ENCODE measurements around the gene NACC1. TPM values are rescaled to one million over a fixed set of nuclear protein-coding genes. Genes with fewer than 3 reads are reported as not detected.
A peak's percentile ranks its signal among the peaks of the same experiment; 100 is the strongest.

NACC1 gene
- total and polyA plus RNA-seq, 2 experiments from 2014 or later, result 12.4 to 260 TPM

GRCh38 chr19:13102416-13102665 lies 15.7 kb upstream of the NACC1 start:
- Mint-ChIP-seq H3K36me3 (ENCODE audit: low read depth) (peaks cover 3% of the 10 kb centered on the region), H3K27me3 (ENCODE audit: insufficient read depth, low read depth, poor library complexity) (peaks cover 47% of the 10 kb centered on the region), H3K4me1 (peaks cover 9% of the 10 kb centered on the region; the same call in 2 of the 3 replicates), H3K27ac (no peak overlapping the region), H3K4me3 (peak overlapping the region; percentile 23; the same call in 1 of the 3 replicates), H3K9me3 (no peaks in the 10 kb centered on the region)
- H3K79me2 ChIP-seq (replicated peaks; ENCODE audit: insufficient read depth), result no peaks in the 10 kb centered on the region
- peaks cover 25% of the 10 kb centered on the region for H3K4me1 ChIP-seq (ENCODE audit: insufficient read depth)
- peaks cover 21% of the 10 kb centered on the region for H3F3A ChIP-seq (replicated peaks; ENCODE audit: low read depth)
- no peak; the same call in 1 of the 2 replicates for TF ChIP-seq POLR2AphosphoS5 (IDR thresholded peaks at IDR 0.05; ENCODE audit: low read depth)
- TF ChIP-seq EZH2phosphoT487 (IDR thresholded peaks at IDR 0.05; ENCODE audit: unreplicated experiment), result no peak
- no peak for TF ChIP-seq EZH2 (IDR thresholded peaks at IDR 0.05; ENCODE audit: low read depth, unreplicated experiment)
- no peak for TF ChIP-seq STAT1 (IDR thresholded peaks at IDR 0.05; ENCODE audit: unreplicated experiment)
- TF ChIP-seq CREB1 (CRISPR knock-in tag; IDR thresholded peaks at IDR 0.05; ENCODE audit: low read depth), result no peak
- TF ChIP-seq REST (IDR thresholded peaks at IDR 0.05; ENCODE audit: unreplicated experiment), result no peak
- no peak for TF ChIP-seq ETS1 (IDR thresholded peaks at IDR 0.05)
- H4K20me1 ChIP-seq (replicated peaks; ENCODE audit: insufficient read depth), result peaks cover 5% of the 10 kb centered on the region; the same call in 1 of the 2 replicates
- no peaks in the 10 kb centered on the region for H3K9me2 ChIP-seq (ENCODE audit: insufficient read depth)
- ATAC-seq, result peak; percentile 10
- H2AFZ ChIP-seq, result peak overlapping the region; percentile 69
- peak overlapping the region; percentile 83 for H3K4me2 ChIP-seq
- peaks cover 54% of the 10 kb centered on the region for H3K27me3 ChIP-seq (ENCODE audit: insufficient read depth)
- DNase-seq (ENCODE audit: low spot score), result no peak
- H3K36me3 ChIP-seq (ENCODE audit: insufficient read depth), result no peaks in the 10 kb centered on the region
- peak overlapping the region; percentile 56 for H3K4me3 ChIP-seq
- no peak overlapping the region for H3K27ac ChIP-seq (ENCODE audit: low read depth)

GRCh38 chr19:13102666-13103580 lies 15.1 kb upstream of the NACC1 start, which contains the start of gene LYL1:
Gene LYL1, minus strand, starts transcription at chr19:13102858. Its CDS starts 1,687 bp downstream, at chr19:13101171.
- Histone ChIP-seq H3K36me3 (ENCODE audit: insufficient read depth) (no peaks in the 10 kb centered on the region), H3K4me3 (peak within 1 kb of the TSS; percentile 56), H3K27ac (ENCODE audit: low read depth) (no peak within 1 kb of the TSS), H2AFZ (peak within 1 kb of the TSS; percentile 69), H3K4me2 (peak within 1 kb of the TSS; percentile 83), H3K4me1 (ENCODE audit: insufficient read depth) (peaks cover 24% of the 10 kb centered on the region; the same call in 1 of the 2 replicates), H4K20me1 (replicated peaks; ENCODE audit: insufficient read depth) (peaks cover 4% of the 10 kb centered on the region; the same call in 1 of the 2 replicates), H3K9me2 (ENCODE audit: insufficient read depth) (no peaks in the 10 kb centered on the region), H3K79me2 (replicated peaks; ENCODE audit: insufficient read depth) (no peaks in the 10 kb centered on the region), H3K27me3 (ENCODE audit: insufficient read depth) (peaks cover 48% of the 10 kb centered on the region), H3F3A (replicated peaks; ENCODE audit: low read depth) (peaks cover 21% of the 10 kb centered on the region)
- peak; percentile 50 for ATAC-seq
- peaks cover 43% of the 10 kb centered on the region for H3K27me3 Mint-ChIP-seq (ENCODE audit: insufficient read depth, low read depth, poor library complexity)
- H3K9me3 Mint-ChIP-seq, result no peaks in the 10 kb centered on the region
- peaks cover 7% of the 10 kb centered on the region for H3K36me3 Mint-ChIP-seq (ENCODE audit: low read depth)
- peak; percentile 79 for DNase-seq (ENCODE audit: low spot score)
- peaks cover 9% of the 10 kb centered on the region; the same call in 2 of the 3 replicates for H3K4me1 Mint-ChIP-seq
- no peak within 1 kb of the TSS for H3K27ac Mint-ChIP-seq
- peak within 1 kb of the TSS; percentile 29 for H3K4me3 Mint-ChIP-seq
- TF ChIP-seq ETS1 (IDR thresholded peaks at IDR 0.05) (no peak), CREB1 (CRISPR knock-in tag; IDR thresholded peaks at IDR 0.05; ENCODE audit: low read depth) (no peak), REST (IDR thresholded peaks at IDR 0.05; ENCODE audit: unreplicated experiment) (no peak), EZH2phosphoT487 (IDR thresholded peaks at IDR 0.05; ENCODE audit: unreplicated experiment) (no peak), EZH2 (IDR thresholded peaks at IDR 0.05; ENCODE audit: low read depth, unreplicated experiment) (no peak), POLR2AphosphoS5 (IDR thresholded peaks at IDR 0.05; ENCODE audit: low read depth) (no peak), NANOG (IDR thresholded peaks at IDR 0.05; ENCODE audit: borderline replicate concordance) (no peak), JUNB (IDR thresholded peaks at IDR 0.05; ENCODE audit: unreplicated experiment) (no peak), CTCF (conservative IDR thresholded peaks at IDR 0.05; ENCODE audit: low read depth in 2 of 2) (no peak)

All from GM23338 (cell line).